Measurements from ENCODE around the gene TBC1D22A. TPM values are rescaled to one million over a fixed set of nuclear protein-coding genes. Genes with fewer than 3 reads are reported as not detected.

Gene TBC1D22A
- total and polyA plus RNA-seq, 2 experiments from 2014 or later = 9.6 to 13.3 TPM

DNA sequence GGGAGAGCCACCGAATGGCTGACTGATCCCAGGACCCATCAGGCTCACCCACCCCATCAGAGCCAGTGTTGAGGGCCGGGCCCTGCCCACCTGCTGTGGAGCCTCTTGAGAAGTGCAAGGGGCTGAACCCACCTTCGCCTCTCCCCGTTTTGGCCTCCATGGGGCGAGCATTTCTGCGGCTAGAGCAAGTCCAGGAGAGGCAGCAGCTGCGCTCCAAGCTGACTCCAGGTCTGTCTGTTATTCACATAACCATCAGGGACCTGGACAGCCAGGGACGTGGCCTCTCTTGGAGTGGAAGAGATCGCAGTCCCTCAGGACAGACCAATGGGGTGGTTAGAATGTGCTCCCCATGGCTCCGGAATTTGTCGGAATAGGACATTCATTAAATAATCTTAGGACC is 231.8 kb downstream of the TBC1D22A start:
- TF ChIP-seq, protein P1, sequence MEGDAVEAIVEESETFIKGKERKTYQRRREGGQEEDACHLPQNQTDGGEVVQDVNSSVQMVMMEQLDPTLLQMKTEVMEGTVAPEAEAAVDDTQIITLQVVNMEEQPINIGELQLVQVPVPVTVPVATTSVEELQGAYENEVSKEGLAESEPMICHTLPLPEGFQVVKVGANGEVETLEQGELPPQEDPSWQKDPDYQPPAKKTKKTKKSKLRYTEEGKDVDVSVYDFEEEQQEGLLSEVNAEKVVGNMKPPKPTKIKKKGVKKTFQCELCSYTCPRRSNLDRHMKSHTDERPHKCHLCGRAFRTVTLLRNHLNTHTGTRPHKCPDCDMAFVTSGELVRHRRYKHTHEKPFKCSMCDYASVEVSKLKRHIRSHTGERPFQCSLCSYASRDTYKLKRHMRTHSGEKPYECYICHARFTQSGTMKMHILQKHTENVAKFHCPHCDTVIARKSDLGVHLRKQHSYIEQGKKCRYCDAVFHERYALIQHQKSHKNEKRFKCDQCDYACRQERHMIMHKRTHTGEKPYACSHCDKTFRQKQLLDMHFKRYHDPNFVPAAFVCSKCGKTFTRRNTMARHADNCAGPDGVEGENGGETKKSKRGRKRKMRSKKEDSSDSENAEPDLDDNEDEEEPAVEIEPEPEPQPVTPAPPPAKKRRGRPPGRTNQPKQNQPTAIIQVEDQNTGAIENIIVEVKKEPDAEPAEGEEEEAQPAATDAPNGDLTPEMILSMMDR (conservative IDR thresholded peaks at IDR 0.05; ENCODE audit: low read depth in 2 of 2) = no peak
- no peak for TF ChIP-seq CREB1 (CRISPR knock-in tag; IDR thresholded peaks at IDR 0.05; ENCODE audit: low read depth)
- TF ChIP-seq, protein P2, sequence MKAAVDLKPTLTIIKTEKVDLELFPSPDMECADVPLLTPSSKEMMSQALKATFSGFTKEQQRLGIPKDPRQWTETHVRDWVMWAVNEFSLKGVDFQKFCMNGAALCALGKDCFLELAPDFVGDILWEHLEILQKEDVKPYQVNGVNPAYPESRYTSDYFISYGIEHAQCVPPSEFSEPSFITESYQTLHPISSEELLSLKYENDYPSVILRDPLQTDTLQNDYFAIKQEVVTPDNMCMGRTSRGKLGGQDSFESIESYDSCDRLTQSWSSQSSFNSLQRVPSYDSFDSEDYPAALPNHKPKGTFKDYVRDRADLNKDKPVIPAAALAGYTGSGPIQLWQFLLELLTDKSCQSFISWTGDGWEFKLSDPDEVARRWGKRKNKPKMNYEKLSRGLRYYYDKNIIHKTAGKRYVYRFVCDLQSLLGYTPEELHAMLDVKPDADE (IDR thresholded peaks at IDR 0.05) = no peak
- TF ChIP-seq, protein P3, sequence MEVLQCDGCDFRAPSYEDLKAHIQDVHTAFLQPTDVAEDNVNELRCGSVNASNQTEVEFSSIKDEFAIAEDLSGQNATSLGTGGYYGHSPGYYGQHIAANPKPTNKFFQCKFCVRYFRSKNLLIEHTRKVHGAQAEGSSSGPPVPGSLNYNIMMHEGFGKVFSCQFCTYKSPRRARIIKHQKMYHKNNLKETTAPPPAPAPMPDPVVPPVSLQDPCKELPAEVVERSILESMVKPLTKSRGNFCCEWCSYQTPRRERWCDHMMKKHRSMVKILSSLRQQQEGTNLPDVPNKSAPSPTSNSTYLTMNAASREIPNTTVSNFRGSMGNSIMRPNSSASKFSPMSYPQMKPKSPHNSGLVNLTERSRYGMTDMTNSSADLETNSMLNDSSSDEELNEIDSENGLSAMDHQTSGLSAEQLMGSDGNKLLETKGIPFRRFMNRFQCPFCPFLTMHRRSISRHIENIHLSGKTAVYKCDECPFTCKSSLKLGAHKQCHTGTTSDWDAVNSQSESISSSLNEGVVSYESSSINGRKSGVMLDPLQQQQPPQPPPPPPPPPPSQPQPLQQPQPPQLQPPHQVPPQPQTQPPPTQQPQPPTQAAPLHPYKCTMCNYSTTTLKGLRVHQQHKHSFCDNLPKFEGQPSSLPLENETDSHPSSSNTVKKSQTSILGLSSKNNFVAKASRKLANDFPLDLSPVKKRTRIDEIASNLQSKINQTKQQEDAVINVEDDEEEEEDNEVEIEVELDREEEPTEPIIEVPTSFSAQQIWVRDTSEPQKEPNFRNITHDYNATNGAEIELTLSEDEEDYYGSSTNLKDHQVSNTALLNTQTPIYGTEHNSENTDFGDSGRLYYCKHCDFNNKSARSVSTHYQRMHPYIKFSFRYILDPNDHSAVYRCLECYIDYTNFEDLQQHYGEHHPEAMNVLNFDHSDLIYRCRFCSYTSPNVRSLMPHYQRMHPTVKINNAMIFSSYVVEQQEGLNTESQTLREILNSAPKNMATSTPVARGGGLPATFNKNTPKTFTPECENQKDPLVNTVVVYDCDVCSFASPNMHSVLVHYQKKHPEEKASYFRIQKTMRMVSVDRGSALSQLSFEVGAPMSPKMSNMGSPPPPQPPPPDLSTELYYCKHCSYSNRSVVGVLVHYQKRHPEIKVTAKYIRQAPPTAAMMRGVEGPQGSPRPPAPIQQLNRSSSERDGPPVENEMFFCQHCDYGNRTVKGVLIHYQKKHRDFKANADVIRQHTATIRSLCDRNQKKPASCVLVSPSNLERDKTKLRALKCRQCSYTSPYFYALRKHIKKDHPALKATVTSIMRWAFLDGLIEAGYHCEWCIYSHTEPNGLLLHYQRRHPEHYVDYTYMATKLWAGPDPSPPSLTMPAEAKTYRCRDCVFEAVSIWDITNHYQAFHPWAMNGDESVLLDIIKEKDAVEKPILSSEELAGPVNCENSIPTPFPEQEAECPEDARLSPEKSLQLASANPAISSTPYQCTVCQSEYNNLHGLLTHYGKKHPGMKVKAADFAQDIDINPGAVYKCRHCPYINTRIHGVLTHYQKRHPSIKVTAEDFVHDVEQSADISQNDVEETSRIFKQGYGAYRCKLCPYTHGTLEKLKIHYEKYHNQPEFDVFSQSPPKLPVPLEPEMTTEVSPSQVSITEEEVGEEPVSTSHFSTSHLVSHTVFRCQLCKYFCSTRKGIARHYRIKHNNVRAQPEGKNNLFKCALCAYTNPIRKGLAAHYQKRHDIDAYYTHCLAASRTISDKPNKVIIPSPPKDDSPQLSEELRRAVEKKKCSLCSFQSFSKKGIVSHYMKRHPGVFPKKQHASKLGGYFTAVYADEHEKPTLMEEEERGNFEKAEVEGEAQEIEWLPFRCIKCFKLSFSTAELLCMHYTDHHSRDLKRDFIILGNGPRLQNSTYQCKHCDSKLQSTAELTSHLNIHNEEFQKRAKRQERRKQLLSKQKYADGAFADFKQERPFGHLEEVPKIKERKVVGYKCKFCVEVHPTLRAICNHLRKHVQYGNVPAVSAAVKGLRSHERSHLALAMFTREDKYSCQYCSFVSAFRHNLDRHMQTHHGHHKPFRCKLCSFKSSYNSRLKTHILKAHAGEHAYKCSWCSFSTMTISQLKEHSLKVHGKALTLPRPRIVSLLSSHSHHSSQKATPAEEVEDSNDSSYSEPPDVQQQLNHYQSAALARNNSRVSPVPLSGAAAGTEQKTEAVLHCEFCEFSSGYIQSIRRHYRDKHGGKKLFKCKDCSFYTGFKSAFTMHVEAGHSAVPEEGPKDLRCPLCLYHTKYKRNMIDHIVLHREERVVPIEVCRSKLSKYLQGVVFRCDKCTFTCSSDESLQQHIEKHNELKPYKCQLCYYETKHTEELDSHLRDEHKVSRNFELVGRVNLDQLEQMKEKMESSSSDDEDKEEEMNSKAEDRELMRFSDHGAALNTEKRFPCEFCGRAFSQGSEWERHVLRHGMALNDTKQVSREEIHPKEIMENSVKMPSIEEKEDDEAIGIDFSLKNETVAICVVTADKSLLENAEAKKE (CRISPR knock-in tag; IDR thresholded peaks at IDR 0.05) = no peak
- TF ChIP-seq JUNB (IDR thresholded peaks at IDR 0.05; ENCODE audit: unreplicated experiment) = no peak
- no peak for TF ChIP-seq NANOG (IDR thresholded peaks at IDR 0.05; ENCODE audit: borderline replicate concordance)
- TF ChIP-seq EZH2phosphoT487 (IDR thresholded peaks at IDR 0.05; ENCODE audit: unreplicated experiment) = no peak
- TF ChIP-seq, protein P4, sequence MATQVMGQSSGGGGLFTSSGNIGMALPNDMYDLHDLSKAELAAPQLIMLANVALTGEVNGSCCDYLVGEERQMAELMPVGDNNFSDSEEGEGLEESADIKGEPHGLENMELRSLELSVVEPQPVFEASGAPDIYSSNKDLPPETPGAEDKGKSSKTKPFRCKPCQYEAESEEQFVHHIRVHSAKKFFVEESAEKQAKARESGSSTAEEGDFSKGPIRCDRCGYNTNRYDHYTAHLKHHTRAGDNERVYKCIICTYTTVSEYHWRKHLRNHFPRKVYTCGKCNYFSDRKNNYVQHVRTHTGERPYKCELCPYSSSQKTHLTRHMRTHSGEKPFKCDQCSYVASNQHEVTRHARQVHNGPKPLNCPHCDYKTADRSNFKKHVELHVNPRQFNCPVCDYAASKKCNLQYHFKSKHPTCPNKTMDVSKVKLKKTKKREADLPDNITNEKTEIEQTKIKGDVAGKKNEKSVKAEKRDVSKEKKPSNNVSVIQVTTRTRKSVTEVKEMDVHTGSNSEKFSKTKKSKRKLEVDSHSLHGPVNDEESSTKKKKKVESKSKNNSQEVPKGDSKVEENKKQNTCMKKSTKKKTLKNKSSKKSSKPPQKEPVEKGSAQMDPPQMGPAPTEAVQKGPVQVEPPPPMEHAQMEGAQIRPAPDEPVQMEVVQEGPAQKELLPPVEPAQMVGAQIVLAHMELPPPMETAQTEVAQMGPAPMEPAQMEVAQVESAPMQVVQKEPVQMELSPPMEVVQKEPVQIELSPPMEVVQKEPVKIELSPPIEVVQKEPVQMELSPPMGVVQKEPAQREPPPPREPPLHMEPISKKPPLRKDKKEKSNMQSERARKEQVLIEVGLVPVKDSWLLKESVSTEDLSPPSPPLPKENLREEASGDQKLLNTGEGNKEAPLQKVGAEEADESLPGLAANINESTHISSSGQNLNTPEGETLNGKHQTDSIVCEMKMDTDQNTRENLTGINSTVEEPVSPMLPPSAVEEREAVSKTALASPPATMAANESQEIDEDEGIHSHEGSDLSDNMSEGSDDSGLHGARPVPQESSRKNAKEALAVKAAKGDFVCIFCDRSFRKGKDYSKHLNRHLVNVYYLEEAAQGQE (IDR thresholded peaks at IDR 0.05; ENCODE audit: unreplicated experiment) = no peak
- no peak for TF ChIP-seq STAT1 (IDR thresholded peaks at IDR 0.05; ENCODE audit: unreplicated experiment)
- TF ChIP-seq ZNF114 (CRISPR knock-in tag; IDR thresholded peaks at IDR 0.05) = no peak
- TF ChIP-seq POLR2AphosphoS5 (IDR thresholded peaks at IDR 0.05; ENCODE audit: low read depth) = no peak
- no peak for TF ChIP-seq ZNF331 (CRISPR knock-in tag; IDR thresholded peaks at IDR 0.05; ENCODE audit: low read depth)
- H3K4me3 Mint-ChIP-seq = no peak overlapping the region

More for the DNA sequence above, 231.8 kb downstream of the TBC1D22A start:
- H3K4me1 ChIP-seq (ENCODE audit: insufficient read depth) = no peaks in the 10 kb centered on the region
- peaks cover 10% of the 10 kb centered on the region; the same call in 2 of the 3 replicates for H3K4me1 Mint-ChIP-seq
- no peak for ATAC-seq
- H3K36me3 Mint-ChIP-seq (ENCODE audit: low read depth) = no peaks in the 10 kb centered on the region; the same call in 2 of the 3 replicates
- H3K27ac ChIP-seq (ENCODE audit: low read depth) = no peak overlapping the region
- no peak overlapping the region for H2AFZ ChIP-seq
- no peaks in the 10 kb centered on the region for H3K36me3 ChIP-seq (ENCODE audit: insufficient read depth)
- H3K27me3 Mint-ChIP-seq (ENCODE audit: insufficient read depth, low read depth, poor library complexity) = peaks cover 2% of the 10 kb centered on the region
- no peak for DNase-seq (ENCODE audit: low spot score)
- H3F3A ChIP-seq (replicated peaks; ENCODE audit: low read depth) = no peaks in the 10 kb centered on the region
- no peaks in the 10 kb centered on the region for H3K9me3 Mint-ChIP-seq
- H3K27ac Mint-ChIP-seq = no peak overlapping the region
- no peaks in the 10 kb centered on the region for H3K79me2 ChIP-seq (replicated peaks; ENCODE audit: insufficient read depth)
- no peaks in the 10 kb centered on the region for H4K20me1 ChIP-seq (replicated peaks; ENCODE audit: insufficient read depth)
- no peak overlapping the region for H3K4me3 ChIP-seq
- no peak overlapping the region for H3K4me2 ChIP-seq
- no peaks in the 10 kb centered on the region for H3K27me3 ChIP-seq (ENCODE audit: insufficient read depth)
- no peaks in the 10 kb centered on the region for H3K9me2 ChIP-seq (ENCODE audit: insufficient read depth)
